ENCODE results near the gene SORCS3.

DNA sequence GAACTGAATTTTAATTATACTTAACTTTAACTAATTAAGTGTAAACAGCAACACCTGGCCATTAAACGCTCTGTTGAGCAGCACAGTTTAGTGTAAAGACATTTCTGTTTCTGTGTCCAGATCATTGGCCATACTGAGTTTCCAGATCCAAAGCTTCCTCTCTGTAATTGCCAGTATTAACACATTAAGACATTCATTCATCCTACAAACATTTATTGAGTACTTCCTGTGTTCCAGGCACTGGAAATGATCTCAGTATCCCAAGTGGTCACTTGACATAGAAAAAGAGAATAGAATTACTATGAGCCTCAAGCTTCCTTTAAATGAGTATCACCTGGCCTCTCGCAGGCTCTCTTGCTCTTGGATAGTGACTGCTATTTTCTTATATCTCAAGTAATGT lies 618.1 kb downstream of the SORCS3 start:
- no peak for TF ChIP-seq EZH2 (IDR thresholded peaks at IDR 0.05; ENCODE audit: low read length)
- TF ChIP-seq, protein P1, sequence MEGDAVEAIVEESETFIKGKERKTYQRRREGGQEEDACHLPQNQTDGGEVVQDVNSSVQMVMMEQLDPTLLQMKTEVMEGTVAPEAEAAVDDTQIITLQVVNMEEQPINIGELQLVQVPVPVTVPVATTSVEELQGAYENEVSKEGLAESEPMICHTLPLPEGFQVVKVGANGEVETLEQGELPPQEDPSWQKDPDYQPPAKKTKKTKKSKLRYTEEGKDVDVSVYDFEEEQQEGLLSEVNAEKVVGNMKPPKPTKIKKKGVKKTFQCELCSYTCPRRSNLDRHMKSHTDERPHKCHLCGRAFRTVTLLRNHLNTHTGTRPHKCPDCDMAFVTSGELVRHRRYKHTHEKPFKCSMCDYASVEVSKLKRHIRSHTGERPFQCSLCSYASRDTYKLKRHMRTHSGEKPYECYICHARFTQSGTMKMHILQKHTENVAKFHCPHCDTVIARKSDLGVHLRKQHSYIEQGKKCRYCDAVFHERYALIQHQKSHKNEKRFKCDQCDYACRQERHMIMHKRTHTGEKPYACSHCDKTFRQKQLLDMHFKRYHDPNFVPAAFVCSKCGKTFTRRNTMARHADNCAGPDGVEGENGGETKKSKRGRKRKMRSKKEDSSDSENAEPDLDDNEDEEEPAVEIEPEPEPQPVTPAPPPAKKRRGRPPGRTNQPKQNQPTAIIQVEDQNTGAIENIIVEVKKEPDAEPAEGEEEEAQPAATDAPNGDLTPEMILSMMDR (optimal IDR thresholded peaks at IDR 0.05 in 1 of 3, IDR thresholded peaks at IDR 0.05 in 1 of 3, conservative IDR thresholded peaks at IDR 0.05 in 1 of 3; ENCODE audit: extremely low read depth in 1 of 3, insufficient read depth in 2 of 3, low read length in 3 of 3) = no peak
